ENCODE results near the gene GAK.

Gene GAK

GRCh38 chr4:885353-885752, 46.8 kb downstream of the GAK start:
- no peak for DNase-seq

GRCh38 chr4:884896-885295, 47.2 kb downstream of the GAK start:
- DNase-seq: no peak

GRCh38 chr4:884259-884658, 47.9 kb downstream of the GAK start:
- no peak for DNase-seq

DNA sequence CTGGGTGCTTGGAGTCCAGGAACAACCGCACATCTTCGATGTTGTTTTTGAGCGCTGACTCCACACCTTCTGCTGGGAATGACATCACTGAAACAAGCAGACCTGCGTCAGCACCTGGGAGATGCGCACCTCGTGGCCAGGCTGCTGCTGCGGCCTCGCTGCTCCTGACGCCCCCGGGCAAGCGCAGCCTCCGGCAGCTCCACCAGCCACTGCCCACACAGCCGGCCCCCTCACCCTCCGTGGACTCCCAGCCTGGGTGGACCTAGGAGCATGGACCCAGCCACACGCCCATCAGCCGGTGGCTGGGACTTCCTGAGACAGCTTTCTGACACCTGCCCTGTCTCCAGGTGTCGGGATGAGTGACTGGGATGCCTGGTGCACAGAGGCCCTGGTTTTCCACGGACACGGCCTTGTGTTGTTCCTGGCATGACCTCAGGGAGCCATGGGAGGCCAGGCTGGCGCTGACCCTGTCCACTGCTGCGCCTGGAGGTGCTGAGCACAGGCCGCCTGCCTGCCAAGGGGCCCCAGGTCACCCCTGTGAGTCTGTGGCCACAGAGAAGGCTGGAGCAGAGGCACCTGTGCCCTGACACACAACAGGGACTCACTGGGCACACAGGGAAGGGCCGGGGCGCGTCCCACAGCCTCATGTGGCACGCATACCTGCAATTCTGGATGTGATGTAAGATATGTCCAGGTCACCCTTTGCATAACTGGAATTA, 48.6 kb downstream of the GAK start:
- DNase-seq: no peak

DNA sequence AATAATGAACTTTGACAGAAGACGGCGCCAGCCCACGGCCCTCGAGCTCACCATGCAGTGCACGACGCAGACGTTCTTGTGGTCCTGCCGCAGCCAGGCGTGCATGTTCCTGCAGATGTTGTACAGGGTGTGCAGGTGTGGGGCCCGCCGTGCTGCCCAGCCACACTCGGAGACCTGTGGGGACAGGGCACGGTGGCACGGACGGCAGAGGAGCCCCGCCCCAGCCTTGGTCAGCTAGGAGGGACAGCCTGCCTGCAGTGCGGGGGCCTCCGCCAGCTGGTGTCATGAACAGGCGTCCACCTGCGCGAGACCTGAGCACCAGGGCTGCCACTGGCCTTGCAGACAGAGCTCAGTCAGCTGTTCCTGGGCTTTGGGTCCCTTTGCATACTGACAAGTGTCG, 49.5 kb downstream of the GAK start:
- no peak for DNase-seq

DNA sequence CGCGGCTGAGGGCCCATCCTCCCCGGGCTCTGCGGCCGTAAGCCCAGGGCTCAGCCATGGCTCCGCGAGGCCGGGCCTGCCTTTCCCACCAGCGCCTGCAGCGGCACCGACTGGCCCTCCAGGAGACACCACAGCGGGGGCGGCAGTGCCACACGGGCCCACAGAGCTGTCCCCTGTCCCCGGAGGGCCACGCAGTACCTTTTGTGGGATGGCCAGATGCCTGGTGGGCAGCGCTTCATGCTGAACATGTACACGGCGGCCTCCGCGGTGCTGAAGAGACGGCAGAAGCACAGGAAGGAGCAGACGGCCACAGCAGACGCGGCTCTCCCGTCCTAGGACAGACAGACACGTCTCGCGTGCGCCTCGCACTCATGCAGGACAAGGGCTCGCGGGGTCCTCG, 50.4 kb downstream of the GAK start:
- DNase-seq: no peak

- DNase-seq: no peak
Observed at GRCh38 chr4:880684-881405, 51.3 kb downstream of the GAK start.

GRCh38 chr4:879729-880077, 52.4 kb downstream of the GAK start:
- DNase-seq: peak; percentile 27

- no peak for DNase-seq
Observed at GRCh38 chr4:878796-879728, 53.1 kb downstream of the GAK start.

DNA sequence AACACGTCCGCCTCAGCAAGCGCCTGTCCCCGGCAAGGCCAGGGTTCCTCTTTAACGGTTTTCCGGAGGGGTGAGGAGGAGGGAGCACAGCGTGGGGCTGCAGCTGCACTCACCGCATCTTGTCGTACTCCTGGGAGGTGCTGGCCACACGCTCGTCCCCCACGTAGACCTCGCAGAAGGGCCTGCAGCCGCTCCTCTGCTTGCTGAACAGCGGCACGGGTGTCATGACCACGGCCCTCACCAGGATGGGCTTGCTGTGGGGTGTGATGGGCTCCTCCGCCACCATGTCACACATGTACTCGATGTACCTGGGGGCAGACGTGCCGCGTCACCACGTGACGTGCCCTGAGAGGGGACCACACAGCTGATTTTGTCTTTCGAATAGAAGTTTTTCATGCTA, 54.6 kb downstream of the GAK start:
- DNase-seq: no peak

DNA sequence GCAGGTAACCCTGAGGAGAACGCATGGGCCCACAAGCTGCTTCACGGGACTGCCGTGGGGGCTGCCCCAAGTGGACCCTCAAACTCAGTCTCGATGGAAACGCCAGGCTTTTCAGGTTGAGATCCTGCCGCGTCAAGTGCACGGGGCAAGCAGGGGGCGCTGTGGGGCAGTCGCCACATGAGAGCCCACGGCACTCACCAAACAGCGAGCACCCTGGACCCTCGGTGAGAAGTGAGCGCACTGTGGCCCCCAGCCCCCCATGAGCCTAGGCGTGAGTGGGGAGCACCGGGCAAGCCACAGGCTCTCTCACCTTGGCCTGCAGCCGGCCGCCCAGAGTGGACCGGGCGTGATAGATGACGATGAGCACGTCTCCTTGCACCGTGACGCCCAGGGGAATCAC, 55.3 kb downstream of the GAK start:
- DNase-seq: no peak

DNA sequence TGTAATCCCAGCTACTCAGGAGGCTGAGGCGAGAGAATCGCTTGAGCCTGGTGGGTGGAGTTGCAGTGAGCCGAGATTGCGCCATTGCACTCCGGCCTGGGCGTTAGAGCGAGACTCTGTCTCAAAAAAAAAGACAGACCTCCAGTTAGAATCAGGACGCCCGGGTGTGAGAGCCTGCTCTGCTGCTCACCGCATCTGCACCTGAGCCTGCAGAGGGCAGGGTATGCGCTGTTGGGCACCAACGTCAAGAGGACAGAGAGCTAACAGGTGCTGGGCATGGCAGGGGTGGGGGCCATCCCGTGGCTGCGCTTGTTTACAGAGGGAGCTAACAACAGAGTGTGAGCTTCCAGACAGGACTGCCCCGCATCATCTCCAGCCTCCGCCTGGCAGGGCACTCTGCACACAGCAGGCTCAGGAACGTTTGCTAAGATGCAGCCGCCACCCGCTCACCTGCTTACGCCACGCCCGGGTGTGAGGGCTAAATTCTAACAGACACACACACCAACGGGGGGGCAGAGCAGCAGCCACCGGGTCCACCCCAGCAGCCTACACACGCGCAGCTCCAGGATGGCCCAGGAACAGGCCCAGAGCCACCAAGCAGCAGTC, 56.2 kb downstream of the GAK start:
- no peak for DNase-seq

GRCh38 chr4:874971-875817, 56.9 kb downstream of the GAK start:
- no peak for DNase-seq

GRCh38 chr4:874056-874455, 58.1 kb downstream of the GAK start:
- DNase-seq: no peak

DNA sequence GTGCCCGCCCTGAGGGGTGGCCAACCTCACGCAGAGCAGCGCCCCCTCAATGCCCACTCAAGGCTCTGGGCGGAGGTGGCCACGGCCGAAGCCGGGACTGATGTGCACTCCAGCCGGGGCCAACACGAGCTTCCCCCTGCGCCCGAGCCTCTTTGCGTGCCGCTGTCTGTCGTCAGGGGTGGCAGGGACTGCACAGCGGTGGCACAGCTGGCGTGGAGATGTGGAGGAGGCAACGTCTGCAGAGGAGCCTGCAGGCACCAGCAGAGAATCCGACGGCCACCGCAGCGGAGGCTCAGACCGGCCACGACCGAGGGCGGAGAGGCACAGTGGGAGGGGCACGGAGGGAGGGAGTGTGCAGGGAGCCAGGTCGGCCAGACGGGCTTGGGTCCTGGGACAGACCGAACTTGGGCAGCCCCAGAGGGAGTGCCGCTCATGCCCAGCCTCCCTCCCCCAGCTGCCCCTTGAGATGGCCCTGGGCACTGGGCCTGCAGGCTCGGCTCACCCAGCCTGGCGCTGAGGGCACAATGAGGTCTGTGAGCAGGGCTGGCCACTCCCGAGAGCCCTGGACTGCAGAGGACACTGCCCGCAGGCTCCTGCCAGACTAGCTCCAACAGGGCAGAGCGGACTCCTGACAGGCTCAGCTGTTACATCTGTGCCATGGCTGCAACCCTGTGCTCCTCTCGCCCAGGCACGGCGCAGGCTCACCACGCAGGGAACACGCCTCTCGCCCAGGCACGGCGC, 59.7 kb downstream of the GAK start:
- no peak for DNase-seq

DNA sequence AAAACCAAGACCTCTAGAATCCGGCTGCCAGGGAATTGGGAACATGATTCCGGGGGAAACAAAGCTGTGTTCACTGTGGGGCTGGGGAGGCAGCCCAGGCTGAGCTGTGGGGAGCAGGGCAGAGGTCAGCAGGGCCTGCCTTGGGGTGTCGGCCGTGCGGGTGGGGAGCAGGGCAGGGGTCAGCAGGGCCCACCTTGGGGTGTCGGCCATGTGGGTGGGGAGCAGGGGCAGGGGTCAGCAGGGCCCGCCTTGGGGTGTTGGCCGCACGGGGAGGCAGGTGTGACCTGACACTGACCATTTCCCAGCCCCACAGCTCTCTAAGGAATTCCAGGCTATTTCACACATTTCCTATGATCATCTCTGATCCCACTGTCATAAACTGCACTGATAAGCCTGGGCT, 60.6 kb downstream of the GAK start:
- DNase-seq: no peak

DNA sequence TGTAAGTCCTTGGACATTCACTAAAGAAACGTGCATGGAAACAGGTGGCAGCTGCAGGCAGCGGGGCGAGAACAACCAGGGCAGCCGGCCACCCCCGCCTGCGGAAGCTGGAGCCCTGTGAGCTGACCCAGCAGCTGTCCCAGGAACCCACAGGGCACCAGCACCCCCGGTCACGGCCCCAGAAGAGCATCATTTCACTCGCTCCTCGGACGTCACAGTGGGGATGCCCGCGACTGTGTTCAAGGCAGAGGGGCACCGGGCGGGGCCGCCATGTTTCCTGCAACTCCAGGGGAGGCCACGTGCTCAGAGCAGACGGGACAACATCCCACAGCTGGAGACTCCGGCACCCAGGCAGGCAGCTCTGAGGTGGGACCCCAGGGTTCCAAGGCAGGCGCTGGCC, 61.2 kb downstream of the GAK start:
- DNase-seq: no peak

DNA sequence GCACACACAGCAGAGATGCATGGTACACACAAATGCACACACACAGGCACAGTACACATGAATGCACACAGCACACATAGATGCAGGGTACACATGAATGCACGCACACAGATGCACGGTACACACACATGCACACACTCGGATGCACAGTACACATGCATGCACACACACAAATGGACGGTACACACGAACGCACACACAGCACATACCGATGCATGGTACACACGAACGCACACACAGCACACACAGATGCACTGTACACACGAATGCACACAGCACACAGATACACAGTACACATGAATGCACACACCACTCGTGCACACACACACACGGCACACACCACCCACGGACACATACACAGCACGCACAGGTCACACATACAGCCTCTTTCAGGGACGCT, 62.3 kb downstream of the GAK start:
- DNase-seq: no peak

DNA sequence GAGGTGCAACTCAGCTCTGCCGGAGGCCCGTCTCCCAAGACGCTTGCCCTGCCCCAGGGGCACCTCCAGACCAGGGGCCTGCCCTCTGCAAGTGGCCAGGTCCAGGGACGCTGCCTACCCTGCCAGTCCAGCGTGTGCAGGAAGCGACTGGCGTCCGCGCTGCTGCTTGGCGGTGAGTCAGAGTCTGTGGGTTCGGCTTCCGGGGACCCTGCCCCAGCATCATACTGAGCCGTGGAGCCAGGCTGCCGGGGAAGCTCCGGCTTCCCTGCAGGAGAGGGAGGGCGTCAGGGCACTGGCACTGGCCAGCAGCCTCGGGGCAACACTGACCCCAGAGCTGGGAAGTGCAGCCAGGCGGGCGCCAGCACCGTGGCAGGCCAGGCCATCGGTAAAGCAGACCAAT, 63.7 kb downstream of the GAK start:
- no peak for DNase-seq

DNA sequence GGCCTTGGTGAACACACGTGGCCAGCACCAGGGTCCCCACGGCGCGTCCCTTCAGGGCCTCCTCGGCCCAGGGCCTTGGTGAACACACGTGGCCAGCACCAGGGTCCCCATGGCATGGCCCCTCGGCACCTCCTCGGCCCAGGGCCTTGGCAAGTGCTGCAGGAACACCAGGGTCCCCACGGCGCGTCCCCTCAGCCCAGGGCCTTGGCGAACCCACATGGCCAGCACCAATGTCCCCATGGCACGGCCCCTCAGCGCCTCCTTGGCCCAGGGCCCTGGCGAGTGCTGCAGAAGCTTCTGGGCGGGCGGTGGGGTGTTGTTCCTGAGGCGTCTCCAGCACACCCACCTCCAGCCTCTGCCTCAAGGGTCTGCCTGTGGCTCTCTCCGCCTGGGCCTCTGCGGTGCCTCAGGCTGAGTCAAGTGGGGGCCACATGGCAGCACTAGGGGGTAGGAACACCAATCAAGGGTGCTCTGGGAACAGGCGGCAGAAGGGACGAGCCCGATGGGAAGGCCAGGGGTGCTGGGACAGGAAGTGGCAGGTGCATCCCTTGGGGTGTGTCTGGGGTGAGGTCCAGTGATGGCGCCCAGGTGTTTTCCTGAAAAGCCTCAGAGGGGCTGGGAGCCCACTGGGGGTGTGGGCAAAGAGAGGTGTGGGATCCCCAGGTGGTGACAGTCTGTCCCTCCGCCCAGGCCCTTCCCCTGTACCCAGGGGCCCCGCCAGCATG, 64.4 kb downstream of the GAK start:
- no peak for DNase-seq

All from activated CD4-positive, alpha-beta T cell treated with anti-CD3 and anti-CD28 coated beads for 1 hour (primary cell).